Renal pelvis (tissue), 4 donors: ENCODE measurements around the gene CTIF. TPM values are rescaled to one million over a fixed set of nuclear protein-coding genes. Genes with fewer than 3 reads are reported as not detected.

Experiments used
- DNase-seq: peaks from one replicate; pipeline ENCODE4 v3.0.0-alpha.2; 2013
- polyA plus RNA-seq, 3 donors: library from polyadenylated mRNA; unstranded; fragments of 120-200 nt; gene quantifications; one replicate each; pipeline ENCODE4 v1.2.1, GENCODE V29; 2013; ENCODE audit not compliant: insufficient read length in 3 of 3

CTIF gene
- polyA plus RNA-seq, 3 donors: 21.1 to 23.7 (median 22.9) TPM

GRCh38 chr18:48725562-48725961 is 186.7 kb downstream of the CTIF start:
- DNase-seq: no peak

GRCh38 chr18:48727681-48728080 is 188.8 kb downstream of the CTIF start:
- DNase-seq: no peak

- DNase-seq: no peak
Measured at GRCh38 chr18:48728204-48728833, 189.5 kb downstream of the CTIF start.

- no peak for DNase-seq
Measured at GRCh38 chr18:48729404-48729803, 190.6 kb downstream of the CTIF start.

GRCh38 chr18:48730010-48730409 is 191.2 kb downstream of the CTIF start:
- no peak for DNase-seq

- no peak for DNase-seq
Measured at GRCh38 chr18:48732767-48733424, 194.1 kb downstream of the CTIF start.

- DNase-seq: no peak
Measured at GRCh38 chr18:48733643-48734253, 194.9 kb downstream of the CTIF start.

- no peak for DNase-seq
Measured at GRCh38 chr18:48734460-48734859, 195.6 kb downstream of the CTIF start.

GRCh38 chr18:48735080-48735676 is 196.3 kb downstream of the CTIF start:
- DNase-seq: no peak

GRCh38 chr18:48735681-48736255 is 196.9 kb downstream of the CTIF start:
- peak; percentile 48 for DNase-seq

- no peak for DNase-seq
Measured at GRCh38 chr18:48736321-48737260, 197.8 kb downstream of the CTIF start.

- DNase-seq: no peak
Measured at GRCh38 chr18:48739266-48740067, 200.6 kb downstream of the CTIF start.

- no peak for DNase-seq
Measured at GRCh38 chr18:48740068-48740440, 201.2 kb downstream of the CTIF start.

GRCh38 chr18:48740851-48741485 is 202.1 kb downstream of the CTIF start:
- DNase-seq: no peak

- no peak for DNase-seq
Measured at GRCh38 chr18:48741866-48742265, 203.0 kb downstream of the CTIF start.

- DNase-seq: no peak
Measured at GRCh38 chr18:48742304-48742703, 203.5 kb downstream of the CTIF start.

GRCh38 chr18:48742706-48743475 is 204.1 kb downstream of the CTIF start:
- DNase-seq: no peak

GRCh38 chr18:48743886-48744285 is 205.1 kb downstream of the CTIF start:
- DNase-seq: no peak

- no peak for DNase-seq
Measured at GRCh38 chr18:48745293-48745692, 206.5 kb downstream of the CTIF start.
